ENCODE measurements around the gene ZC3HAV1L.
A peak's percentile ranks its signal among the peaks of the same experiment; 100 is the strongest.
"Not testable (repeated sequence)": the region's sequence is repeated elsewhere in the genome, so short reads cannot be mapped to it uniquely, and the experiment has no call there.

The ZC3HAV1L gene

GRCh38 chr7:138979226-138979979, 56.4 kb downstream of the ZC3HAV1L start:
- no peak overlapping the region for H3K4me3 ChIP-seq (replicated peaks; ENCODE audit: low read depth, low read length)
- peak; percentile 29 for DNase-seq (ENCODE audit: low read depth)
- TF ChIP-seq CTCF (IDR thresholded peaks at IDR 0.05; ENCODE audit: low read length, missing control alignments) = peak; percentile 21

- DNase-seq (ENCODE audit: low read depth) = no peak
- no peak overlapping the region for H3K4me3 ChIP-seq (replicated peaks; ENCODE audit: low read depth, low read length)
- TF ChIP-seq CTCF (IDR thresholded peaks at IDR 0.05; ENCODE audit: low read length, missing control alignments) = no peak
These were observed 57.2 kb downstream of the ZC3HAV1L start for GRCh38 chr7:138978541-138979184.

- DNase-seq (ENCODE audit: low read depth) = not testable (repeated sequence)
These were observed 59.7 kb downstream of the ZC3HAV1L start for GRCh38 chr7:138976161-138976560.

More at GRCh38 chr7:138976161-138976560, 59.7 kb downstream of the ZC3HAV1L start:
- H3K4me3 ChIP-seq (replicated peaks; ENCODE audit: low read depth, low read length) = not testable (repeated sequence)

Data from fibroblast of pulmonary artery (primary cell).